SU-DHL-6 (cell line): ENCODE measurements around the gene LRIT2.
"Not testable (repeated sequence)": the region's sequence is repeated elsewhere in the genome, so short reads cannot be mapped to it uniquely, and the experiment has no call there.

Experiments used
- H2AFZ ChIP-seq: fragments of 200-600 bp; sonication (generic); 2 replicates; pipeline ENCODE4 v1.6.1; 2014; ENCODE audit warnings: low read depth, mild to moderate bottlenecking, moderate library complexity, mixed read lengths, antibody characterized with exemption, low read length; ENCODE audit not compliant: severe bottlenecking
- H3F3A ChIP-seq: fragments of 200-600 bp; shearing (Covaris generic); 2 replicates; pipeline ENCODE4 v1.6.0; 2016; ENCODE audit warnings: antibody characterized with exemption, mild to moderate bottlenecking; ENCODE audit not compliant: insufficient read depth
- H3K27ac ChIP-seq: fragments of 200-600 bp; sonication (generic); 2 replicates; pipeline ENCODE4 v1.5.1; 2016; ENCODE audit warnings: low read depth, mild to moderate bottlenecking, low read length, moderate library complexity, mixed read lengths
- H3K27me3 ChIP-seq: fragments of 200-600 bp; sonication (generic), shearing (Covaris generic); 2 replicates; pipeline ENCODE4 v1.6.0; 2014; ENCODE audit warnings: mild to moderate bottlenecking, low read length
- H3K36me3 ChIP-seq: fragments of 200-600 bp; sonication (generic); 2 replicates; pipeline ENCODE4 v1.6.1; 2014; ENCODE audit warnings: mild to moderate bottlenecking, low read length, mixed read lengths
- H3K4me2 ChIP-seq: fragments of 300-600, 200-600 bp; shearing (Covaris generic), sonication (generic); 2 replicates; pipeline ENCODE4 v1.6.0; 2014; ENCODE audit warnings: low read length, low read depth, mild to moderate bottlenecking; ENCODE audit not compliant: poor library complexity, severe bottlenecking
- H3K4me3 ChIP-seq: fragments of 200-600 bp; sonication (generic); 2 replicates; pipeline ENCODE4 v1.5.1; 2014; ENCODE audit warnings: antibody characterized with exemption, low read length, mild to moderate bottlenecking, mixed read lengths; ENCODE audit not compliant: insufficient read depth, poor library complexity, severe bottlenecking
- H3K79me2 ChIP-seq: fragments of 200-600 bp; sonication (generic); 2 replicates; pipeline ENCODE4 v1.6.1; 2014; ENCODE audit warnings: mild to moderate bottlenecking, low read length, moderate library complexity; ENCODE audit not compliant: insufficient read depth
- H3K9ac ChIP-seq: fragments of 200-600 bp; sonication (generic); 2 replicates; pipeline ENCODE4 v1.7.0; 2014; ENCODE audit warnings: mild to moderate bottlenecking, low read length
- H3K9me2 ChIP-seq: fragments of 200-600 bp; sonication (generic); replicated peaks from 2 replicates; pipeline ENCODE4 v1.6.1; 2014; ENCODE audit warnings: low read length; ENCODE audit not compliant: insufficient read depth
- H3K9me3 ChIP-seq: fragments of 200-600 bp; sonication (generic); 2 replicates; pipeline ENCODE4 v1.6.1; 2014; ENCODE audit warnings: low read length, mixed read lengths; ENCODE audit not compliant: insufficient read depth
- H4K20me1 ChIP-seq: fragments of 200-600 bp; sonication (generic); 2 replicates; pipeline ENCODE4 v1.6.1; 2014; ENCODE audit warnings: low read depth, mild to moderate bottlenecking, antibody characterized with exemption, low read length, moderate library complexity, mixed read lengths
- EZH2phosphoT487 ChIP-seq: fragments of 200-600 bp; sonication (generic), shearing (Covaris generic); conservative IDR thresholded peaks from 2 replicates; pipeline ENCODE4 v1.6.1; 2018; ENCODE audit warnings: mild to moderate bottlenecking, antibody characterized with exemption, low read length, moderate library complexity, mixed read lengths
- TF ChIP-seq, protein P1 (sequence below): fragments of 200-600 bp; sonication (generic); IDR thresholded peaks from one replicate; pipeline ENCODE4 v1.5.1; 2017; ENCODE audit warnings: antibody characterized with exemption, mild to moderate bottlenecking, low read length, moderate library complexity; ENCODE audit not compliant: insufficient read depth, poor library complexity, severe bottlenecking

The LRIT2 gene

GRCh38 chr10:84172467-84173356 is 52.6 kb downstream of the LRIT2 start:
- H3K9me2 ChIP-seq: no peaks in the 10 kb centered on the region
- no peaks in the 10 kb centered on the region for H3K79me2 ChIP-seq
- no peaks in the 10 kb centered on the region for H3K36me3 ChIP-seq
- no peak overlapping the region for H3K4me2 ChIP-seq
- no peaks in the 10 kb centered on the region for H4K20me1 ChIP-seq
- no peak overlapping the region for H3K4me3 ChIP-seq
- H3F3A ChIP-seq: no peaks in the 10 kb centered on the region
- no peak overlapping the region for H3K27ac ChIP-seq
- no peaks in the 10 kb centered on the region for H3K9me3 ChIP-seq
- no peak overlapping the region for H2AFZ ChIP-seq
- no peaks in the 10 kb centered on the region for H3K27me3 ChIP-seq
- TF ChIP-seq, protein P1, sequence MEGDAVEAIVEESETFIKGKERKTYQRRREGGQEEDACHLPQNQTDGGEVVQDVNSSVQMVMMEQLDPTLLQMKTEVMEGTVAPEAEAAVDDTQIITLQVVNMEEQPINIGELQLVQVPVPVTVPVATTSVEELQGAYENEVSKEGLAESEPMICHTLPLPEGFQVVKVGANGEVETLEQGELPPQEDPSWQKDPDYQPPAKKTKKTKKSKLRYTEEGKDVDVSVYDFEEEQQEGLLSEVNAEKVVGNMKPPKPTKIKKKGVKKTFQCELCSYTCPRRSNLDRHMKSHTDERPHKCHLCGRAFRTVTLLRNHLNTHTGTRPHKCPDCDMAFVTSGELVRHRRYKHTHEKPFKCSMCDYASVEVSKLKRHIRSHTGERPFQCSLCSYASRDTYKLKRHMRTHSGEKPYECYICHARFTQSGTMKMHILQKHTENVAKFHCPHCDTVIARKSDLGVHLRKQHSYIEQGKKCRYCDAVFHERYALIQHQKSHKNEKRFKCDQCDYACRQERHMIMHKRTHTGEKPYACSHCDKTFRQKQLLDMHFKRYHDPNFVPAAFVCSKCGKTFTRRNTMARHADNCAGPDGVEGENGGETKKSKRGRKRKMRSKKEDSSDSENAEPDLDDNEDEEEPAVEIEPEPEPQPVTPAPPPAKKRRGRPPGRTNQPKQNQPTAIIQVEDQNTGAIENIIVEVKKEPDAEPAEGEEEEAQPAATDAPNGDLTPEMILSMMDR: no peak
- TF ChIP-seq EZH2phosphoT487: no peak
- H3K9ac ChIP-seq: no peak overlapping the region

- H3K9me3 ChIP-seq, H3K4me3 ChIP-seq, H3K36me3 ChIP-seq, H3K9me2 ChIP-seq, H4K20me1 ChIP-seq, H3K9ac ChIP-seq, H3F3A ChIP-seq, H3K27ac ChIP-seq, H3K4me2 ChIP-seq, H3K79me2 ChIP-seq, H3K27me3 ChIP-seq, H2AFZ ChIP-seq: not testable (repeated sequence)
Observed at GRCh38 chr10:84171700-84172466, 53.5 kb downstream of the LRIT2 start.

DNA sequence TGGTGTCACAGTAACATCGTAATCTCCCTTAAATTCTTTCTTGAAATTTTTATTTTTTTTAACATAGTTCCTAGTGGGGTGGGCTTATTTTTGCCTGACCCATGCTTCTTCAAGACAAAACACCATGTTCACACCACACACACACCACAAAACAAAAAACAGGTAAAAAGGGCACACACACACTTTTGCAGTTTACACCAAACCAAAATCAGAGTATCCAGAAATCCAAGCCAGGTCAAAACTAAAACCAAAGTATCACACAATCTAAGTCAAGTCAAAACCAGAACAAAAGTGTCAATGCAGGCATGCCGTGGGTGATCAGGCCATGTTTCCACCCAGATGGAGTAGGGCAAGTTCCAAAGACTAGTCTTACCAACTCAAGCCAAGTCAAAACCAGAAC is 54.1 kb downstream of the LRIT2 start:
- not testable (repeated sequence) for H4K20me1 ChIP-seq, H3K4me3 ChIP-seq, H3K27me3 ChIP-seq

More for the DNA sequence above, 54.1 kb downstream of the LRIT2 start:
- H3K36me3 ChIP-seq, H3K9me3 ChIP-seq, H2AFZ ChIP-seq, H3F3A ChIP-seq, H3K79me2 ChIP-seq, H3K9ac ChIP-seq, H3K4me2 ChIP-seq, H3K9me2 ChIP-seq, H3K27ac ChIP-seq: not testable (repeated sequence)
